ENCODE measurements around the gene THOC6. TPM values are rescaled to one million over a fixed set of nuclear protein-coding genes. Genes with fewer than 3 reads are reported as not detected.
A peak's percentile ranks its signal among the peaks of the same experiment; 100 is the strongest.

Gene THOC6
- total RNA-seq, 5 donors from 2014 or later (not counting 1 experiment from before 2014, with no cell fraction given), result 23.7 to 32.8 (median 31.7) TPM

GRCh38 chr16:3036726-3037315 is 13.0 kb downstream of the THOC6 start, which contains the start of gene BICDL2:
Gene BICDL2, minus strand, starts transcription at chr16:3036944. Its CDS starts 1,448 bp downstream, at chr16:3035496.
- WGBS (ENCODE audit: insufficient coverage), result 5% methylated on average over 38 of the region's 44 CpGs
- ChIA-PET POLR2A (no interaction called here), CTCF (no interaction called here)
- peaks cover 10 to 97% of the 10 kb centered on the region in 2 experiments for H3K27me3 ChIP-seq (replicated peaks in 1 of 2; ENCODE audit: control insufficient read depth in 2 of 2, extremely low read depth in 1 of 2, insufficient read depth in 2 of 2, low read length in 1 of 2)
- no peaks in the 10 kb centered on the region for H3K9me3 ChIP-seq
- Mint-ChIP-seq H3K4me1 (peaks cover 6 to 17% (median 17%) of the 10 kb centered on the region in 3 donors), H3K4me3 (peak within 1 kb of the TSS in 1 of 3 donors; percentile 65), H3K27ac (peak within 1 kb of the TSS in 1 of 2 donors; percentile 43), H3K9me3 (no peaks in the 10 kb centered on the region), H3K27me3 (peaks cover 53 to 79% of the 10 kb centered on the region in 2 donors), H3K36me3 (no peaks in the 10 kb centered on the region)
- H3K4me3 ChIP-seq (ENCODE audit: control insufficient read depth in 1 of 2, extremely low read depth in 1 of 2, low read length in 1 of 2), result peak within 1 kb of the TSS in 1 of 2 donors; percentile 10
- peak in 2 of 4 experiments; percentile 15 to 26 for ATAC-seq (replicated peaks in 1 of 4)
- no peak within 1 kb of the TSS for H3K27ac ChIP-seq (ENCODE audit: low read length)
- DNase-seq, result no peak
- no peaks in the 10 kb centered on the region for H3K36me3 ChIP-seq (ENCODE audit: control insufficient read depth in 2 of 2, extremely low read depth in 1 of 2, insufficient read depth in 1 of 2, low read length in 1 of 2)
- peaks cover 0 to 18% of the 10 kb centered on the region in 2 experiments for H3K4me1 ChIP-seq (ENCODE audit: control insufficient read depth in 1 of 2, extremely low read depth in 1 of 2, insufficient read depth in 2 of 2, low read length in 2 of 2)

GRCh38 chr16:3038256-3038655 is 14.4 kb downstream of the THOC6 start:
- Mint-ChIP-seq H3K4me1 (peaks cover 6 to 17% (median 16%) of the 10 kb centered on the region in 3 donors), H3K27ac (no peak overlapping the region), H3K4me3 (no peak overlapping the region), H3K9me3 (no peaks in the 10 kb centered on the region), H3K36me3 (no peaks in the 10 kb centered on the region), H3K27me3 (peaks cover 42 to 78% of the 10 kb centered on the region in 2 donors)
- CTCF ChIA-PET, result no interaction called here
- H3K27me3 ChIP-seq (replicated peaks in 1 of 2; ENCODE audit: control insufficient read depth in 2 of 2, extremely low read depth in 1 of 2, insufficient read depth in 2 of 2, low read length in 1 of 2), result peaks cover 6 to 97% of the 10 kb centered on the region in 2 experiments
- POLR2A ChIA-PET, result no interaction called here
- H3K9me3 ChIP-seq, result no peaks in the 10 kb centered on the region
- H3K36me3 ChIP-seq (ENCODE audit: control insufficient read depth in 2 of 2, extremely low read depth in 1 of 2, insufficient read depth in 1 of 2, low read length in 1 of 2), result no peaks in the 10 kb centered on the region
- H3K4me3 ChIP-seq (ENCODE audit: control insufficient read depth in 1 of 2, extremely low read depth in 1 of 2, low read length in 1 of 2), result no peak overlapping the region
- ATAC-seq (replicated peaks in 1 of 4) (no peak), DNase-seq (no peak)
- no peak overlapping the region for H3K27ac ChIP-seq (ENCODE audit: low read length)
- H3K4me1 ChIP-seq (ENCODE audit: control insufficient read depth in 1 of 2, extremely low read depth in 1 of 2, insufficient read depth in 2 of 2, low read length in 2 of 2), result peaks cover 0 to 18% of the 10 kb centered on the region in 2 experiments
- WGBS (ENCODE audit: insufficient coverage), result 56% methylated on average over 8 of the region's 11 CpGs

- Histone ChIP-seq H3K9me3 (no peaks in the 10 kb centered on the region), H3K27me3 (replicated peaks in 1 of 2; ENCODE audit: control insufficient read depth in 2 of 2, extremely low read depth in 1 of 2, insufficient read depth in 2 of 2, low read length in 1 of 2) (peaks cover 6 to 97% of the 10 kb centered on the region in 2 experiments), H3K36me3 (ENCODE audit: control insufficient read depth in 2 of 2, extremely low read depth in 1 of 2, insufficient read depth in 1 of 2, low read length in 1 of 2) (no peaks in the 10 kb centered on the region), H3K4me3 (ENCODE audit: control insufficient read depth in 1 of 2, extremely low read depth in 1 of 2, low read length in 1 of 2) (no peak overlapping the region), H3K4me1 (ENCODE audit: control insufficient read depth in 1 of 2, extremely low read depth in 1 of 2, insufficient read depth in 2 of 2, low read length in 2 of 2) (peaks cover 0 to 18% of the 10 kb centered on the region in 2 experiments), H3K27ac (ENCODE audit: low read length) (no peak overlapping the region)
- ChIA-PET POLR2A (no interaction called here), CTCF (no interaction called here)
- H3K36me3 Mint-ChIP-seq, result no peaks in the 10 kb centered on the region
- no peak overlapping the region for H3K4me3 Mint-ChIP-seq
- H3K4me1 Mint-ChIP-seq, result peaks cover 6 to 13% (median 9%) of the 10 kb centered on the region in 3 donors
- ATAC-seq (replicated peaks in 1 of 4) (no peak), DNase-seq (no peak)
- WGBS (ENCODE audit: insufficient coverage), result 71% methylated on average over 1 of the region's 5 CpGs
- no peak overlapping the region for H3K27ac Mint-ChIP-seq
- H3K9me3 Mint-ChIP-seq, result no peaks in the 10 kb centered on the region
- peaks cover 40 to 78% of the 10 kb centered on the region in 2 donors for H3K27me3 Mint-ChIP-seq
Measured at GRCh38 chr16:3038896-3039295, 15.1 kb downstream of the THOC6 start.

GRCh38 chr16:3042376-3042775 is 18.5 kb downstream of the THOC6 start:
- Histone ChIP-seq H3K4me1 (ENCODE audit: control insufficient read depth in 1 of 2, extremely low read depth in 1 of 2, insufficient read depth in 2 of 2, low read length in 2 of 2) (peaks cover 0 to 33% of the 10 kb centered on the region in 2 experiments), H3K4me3 (ENCODE audit: control insufficient read depth in 1 of 2, extremely low read depth in 1 of 2, low read length in 1 of 2) (no peak overlapping the region), H3K36me3 (ENCODE audit: control insufficient read depth in 2 of 2, extremely low read depth in 1 of 2, insufficient read depth in 1 of 2, low read length in 1 of 2) (no peaks in the 10 kb centered on the region), H3K27me3 (replicated peaks in 1 of 2; ENCODE audit: control insufficient read depth in 2 of 2, extremely low read depth in 1 of 2, insufficient read depth in 2 of 2, low read length in 1 of 2) (peaks cover 10 to 98% of the 10 kb centered on the region in 2 experiments), H3K9me3 (no peaks in the 10 kb centered on the region), H3K27ac (ENCODE audit: low read length) (no peak overlapping the region)
- H3K36me3 Mint-ChIP-seq, result no peaks in the 10 kb centered on the region
- H3K4me1 Mint-ChIP-seq, result peaks cover 11 to 16% (median 15%) of the 10 kb centered on the region in 3 donors
- no peak overlapping the region for H3K27ac Mint-ChIP-seq
- no peak overlapping the region for H3K4me3 Mint-ChIP-seq
- ChIA-PET CTCF (interaction anchor here (0.6 to 1.2 kb wide), 4 partner anchors 9 to 75 kb away, joined by 3 to 7 read pairs (median 3); no protein-coding TSS in a partner anchor), POLR2A (interaction anchor here in 1 of 2 donors (0.6 kb wide), 2 partner anchors 8 to 22 kb away, joined by 4 to 9 read pairs; no protein-coding TSS in a partner anchor)
- peaks cover 32 to 73% of the 10 kb centered on the region in 2 donors for H3K27me3 Mint-ChIP-seq
- no peak for DNase-seq
- no peak for ATAC-seq (replicated peaks in 1 of 4)
- no CpG with 5 or more reads among the region's 3 CpGs for WGBS (ENCODE audit: insufficient coverage)
- H3K9me3 Mint-ChIP-seq, result no peaks in the 10 kb centered on the region

- peaks cover 23 to 54% of the 10 kb centered on the region in 2 donors for H3K27me3 Mint-ChIP-seq
- ATAC-seq (replicated peaks in 1 of 4), result no peak
- Histone ChIP-seq H3K27ac (ENCODE audit: low read length) (no peak overlapping the region), H3K4me3 (ENCODE audit: control insufficient read depth in 1 of 2, extremely low read depth in 1 of 2, low read length in 1 of 2) (peak overlapping the region in 1 of 2 donors; percentile 15), H3K9me3 (no peaks in the 10 kb centered on the region), H3K4me1 (ENCODE audit: control insufficient read depth in 1 of 2, extremely low read depth in 1 of 2, insufficient read depth in 2 of 2, low read length in 2 of 2) (peaks cover 0 to 36% of the 10 kb centered on the region in 2 experiments), H3K36me3 (ENCODE audit: control insufficient read depth in 2 of 2, extremely low read depth in 1 of 2, insufficient read depth in 1 of 2, low read length in 1 of 2) (no peaks in the 10 kb centered on the region), H3K27me3 (replicated peaks in 1 of 2; ENCODE audit: control insufficient read depth in 2 of 2, extremely low read depth in 1 of 2, insufficient read depth in 2 of 2, low read length in 1 of 2) (peaks cover 3 to 89% of the 10 kb centered on the region in 2 experiments)
- H3K27ac Mint-ChIP-seq, result peak overlapping the region in 1 of 2 donors; percentile 25
- CTCF ChIA-PET, result interaction anchor here in 1 of 2 donors (0.7 to 1.6 kb wide), 2 partner anchors 9 to 13 kb away, joined by 5 to 6 read pairs; no protein-coding TSS in a partner anchor
- no peaks in the 10 kb centered on the region for H3K9me3 Mint-ChIP-seq
- no peak for DNase-seq
- 92% methylated on average over 4 of the region's 6 CpGs for WGBS (ENCODE audit: insufficient coverage)
- POLR2A ChIA-PET, result no interaction called here
- H3K4me1 Mint-ChIP-seq, result peaks cover 11 to 25% (median 25%) of the 10 kb centered on the region in 3 donors
- H3K36me3 Mint-ChIP-seq, result no peaks in the 10 kb centered on the region
- H3K4me3 Mint-ChIP-seq, result peak overlapping the region; percentile 73 to 77 (median 76)
Measured at GRCh38 chr16:3044708-3045107, 20.9 kb downstream of the THOC6 start.

GRCh38 chr16:3045758-3046640 is 22.2 kb downstream of the THOC6 start, which contains the start of gene MMP25:
Gene MMP25, plus strand, starts transcription at chr16:3046561. Its CDS starts 357 bp downstream, at chr16:3046918.
- Mint-ChIP-seq H3K9me3 (no peaks in the 10 kb centered on the region), H3K4me3 (peak within 1 kb of the TSS; percentile 73 to 77 (median 76)), H3K36me3 (no peaks in the 10 kb centered on the region), H3K4me1 (peaks cover 13 to 33% (median 28%) of the 10 kb centered on the region in 3 donors), H3K27me3 (peaks cover 18 to 41% of the 10 kb centered on the region in 2 donors), H3K27ac (peak within 1 kb of the TSS in 1 of 2 donors; percentile 67)
- H3K4me3 ChIP-seq (ENCODE audit: control insufficient read depth in 1 of 2, extremely low read depth in 1 of 2, low read length in 1 of 2), result peak within 1 kb of the TSS; percentile 42 to 78
- ATAC-seq (replicated peaks in 1 of 4) (peak; percentile 36 to 46 (median 36)), DNase-seq (peak in 1 of 35 experiments; percentile 24)
- POLR2A ChIA-PET, result interaction anchor here in 1 of 2 donors (0.6 kb wide), 1 partner anchor 10 kb away, joined by 5 read pairs; no protein-coding TSS in a partner anchor
- H3K4me1 ChIP-seq (ENCODE audit: control insufficient read depth in 1 of 2, extremely low read depth in 1 of 2, insufficient read depth in 2 of 2, low read length in 2 of 2), result peaks cover 0 to 36% of the 10 kb centered on the region in 2 experiments
- H3K36me3 ChIP-seq (ENCODE audit: control insufficient read depth in 2 of 2, extremely low read depth in 1 of 2, insufficient read depth in 1 of 2, low read length in 1 of 2), result no peaks in the 10 kb centered on the region
- no peak within 1 kb of the TSS for H3K27ac ChIP-seq (ENCODE audit: low read length)
- 1% methylated on average over 67 of the region's 86 CpGs for WGBS (ENCODE audit: insufficient coverage)
- H3K9me3 ChIP-seq, result no peaks in the 10 kb centered on the region
- peaks cover 3 to 80% of the 10 kb centered on the region in 2 experiments for H3K27me3 ChIP-seq (replicated peaks in 1 of 2; ENCODE audit: control insufficient read depth in 2 of 2, extremely low read depth in 1 of 2, insufficient read depth in 2 of 2, low read length in 1 of 2)
- CTCF ChIA-PET, result interaction anchor here in 1 of 2 donors (1.6 kb wide), 1 partner anchor 14 kb away, joined by 6 read pairs; no protein-coding TSS in a partner anchor
